ENCODE measurements around the gene TUBGCP2. TPM values are rescaled to one million over a fixed set of nuclear protein-coding genes. Genes with fewer than 3 reads are reported as not detected.

Gene TUBGCP2
- polyA plus RNA-seq, 1 donor (not counting 4 experiments of a cell fraction or from before 2014, with no cell fraction given) = 55.8 TPM

DNA sequence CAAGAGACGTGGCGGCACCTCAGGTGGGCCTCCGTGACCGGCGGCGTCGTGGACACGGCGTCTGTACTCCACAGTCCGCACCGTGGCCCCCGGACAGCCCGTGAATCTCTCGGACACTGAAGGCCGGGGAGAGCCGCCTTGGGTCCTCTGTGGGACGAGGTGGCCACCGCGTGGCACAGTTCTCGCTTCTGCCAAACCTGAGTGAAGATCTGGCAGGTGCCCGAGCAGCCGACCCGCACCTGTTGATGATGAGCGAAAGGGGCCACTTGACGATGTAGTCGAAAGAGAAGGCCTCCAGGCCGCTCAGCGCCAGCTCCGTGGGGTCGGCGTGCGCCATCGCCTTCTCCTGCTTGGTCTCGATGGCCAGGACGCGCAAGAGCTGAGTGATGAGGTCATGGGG, 23.5 kb downstream of the TUBGCP2 start:
- Histone ChIP-seq H3K79me2 (ENCODE audit: control insufficient read depth, insufficient read depth, low read length) (no peaks in the 10 kb centered on the region), H3K27ac (ENCODE audit: control insufficient read depth, insufficient read depth, low read length) (no peak overlapping the region), H3K36me3 (ENCODE audit: control insufficient read depth in 2 of 2, extremely low read depth in 1 of 2, insufficient read depth in 2 of 2, low read length in 2 of 2) (peaks cover 35 to 45% of the 10 kb centered on the region in 2 experiments), H4K20me1 (ENCODE audit: control insufficient read depth, extremely low read depth, insufficient read depth, low read length) (no peaks in the 10 kb centered on the region), H3K4me1 (ENCODE audit: control insufficient read depth, extremely low read depth, insufficient read depth, low read length) (no peaks in the 10 kb centered on the region), H2AFZ (ENCODE audit: control insufficient read depth, low read length) (no peak overlapping the region), H3K27me3 (ENCODE audit: control insufficient read depth, extremely low read depth, insufficient read depth, low read length) (no peaks in the 10 kb centered on the region), H3K9me1 (ENCODE audit: control insufficient read depth, extremely low read depth, insufficient read depth, low read length) (no peaks in the 10 kb centered on the region), H3K4me3 (ENCODE audit: control insufficient read depth in 2 of 3, extremely low read depth in 1 of 3, insufficient read depth in 2 of 3, low read depth in 1 of 3, low read length in 3 of 3) (no peak overlapping the region), H3K9ac (ENCODE audit: control insufficient read depth, extremely low read depth, insufficient read depth, low read length) (no peak overlapping the region), H3K9me3 (ENCODE audit: control insufficient read depth, low read depth, low read length) (no peaks in the 10 kb centered on the region), H3K4me2 (ENCODE audit: control insufficient read depth, extremely low read depth, insufficient read depth, low read depth, low read length) (no peak overlapping the region)
- dilution Hi-C loops (cut with MboI; ENCODE audit: extremely low pct_ligation_motif_present, low sequenced_read_pairs) = no loop called here
- FAIRE-seq = no peak
- no peak for TF ChIP-seq EZH2 (IDR thresholded peaks at IDR 0.05; ENCODE audit: low read length)
- TF ChIP-seq, protein P1, sequence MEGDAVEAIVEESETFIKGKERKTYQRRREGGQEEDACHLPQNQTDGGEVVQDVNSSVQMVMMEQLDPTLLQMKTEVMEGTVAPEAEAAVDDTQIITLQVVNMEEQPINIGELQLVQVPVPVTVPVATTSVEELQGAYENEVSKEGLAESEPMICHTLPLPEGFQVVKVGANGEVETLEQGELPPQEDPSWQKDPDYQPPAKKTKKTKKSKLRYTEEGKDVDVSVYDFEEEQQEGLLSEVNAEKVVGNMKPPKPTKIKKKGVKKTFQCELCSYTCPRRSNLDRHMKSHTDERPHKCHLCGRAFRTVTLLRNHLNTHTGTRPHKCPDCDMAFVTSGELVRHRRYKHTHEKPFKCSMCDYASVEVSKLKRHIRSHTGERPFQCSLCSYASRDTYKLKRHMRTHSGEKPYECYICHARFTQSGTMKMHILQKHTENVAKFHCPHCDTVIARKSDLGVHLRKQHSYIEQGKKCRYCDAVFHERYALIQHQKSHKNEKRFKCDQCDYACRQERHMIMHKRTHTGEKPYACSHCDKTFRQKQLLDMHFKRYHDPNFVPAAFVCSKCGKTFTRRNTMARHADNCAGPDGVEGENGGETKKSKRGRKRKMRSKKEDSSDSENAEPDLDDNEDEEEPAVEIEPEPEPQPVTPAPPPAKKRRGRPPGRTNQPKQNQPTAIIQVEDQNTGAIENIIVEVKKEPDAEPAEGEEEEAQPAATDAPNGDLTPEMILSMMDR (optimal IDR thresholded peaks at IDR 0.05 in 1 of 3, IDR thresholded peaks at IDR 0.05 in 1 of 3, conservative IDR thresholded peaks at IDR 0.05 in 1 of 3; ENCODE audit: extremely low read depth in 1 of 3, insufficient read depth in 2 of 3, low read length in 3 of 3) = no peak
- no peak for DNase-seq (ENCODE audit: low read depth, low spot score)

DNA sequence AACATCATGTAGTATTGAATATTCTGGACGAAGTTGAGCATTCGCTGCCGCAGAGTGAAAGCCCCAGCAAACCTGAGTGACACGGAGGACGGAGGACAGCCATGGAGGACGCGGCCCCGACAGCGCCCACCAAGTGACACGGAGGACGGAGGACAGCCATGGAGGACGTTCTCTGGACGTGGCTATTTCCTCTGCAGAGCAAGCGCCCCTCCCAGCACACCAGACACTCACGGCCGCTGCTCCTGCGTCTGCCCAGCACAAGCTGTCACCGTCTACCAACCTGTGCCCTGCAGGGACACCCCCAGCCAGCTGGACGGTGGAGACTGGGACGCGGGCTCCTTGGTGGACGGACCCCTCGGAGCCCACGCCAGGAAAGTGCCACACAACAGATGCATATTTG, 24.7 kb downstream of the TUBGCP2 start:
- no peak for TF ChIP-seq EZH2 (IDR thresholded peaks at IDR 0.05; ENCODE audit: low read length)
- TF ChIP-seq, protein P1 (optimal IDR thresholded peaks at IDR 0.05 in 1 of 3, IDR thresholded peaks at IDR 0.05 in 1 of 3, conservative IDR thresholded peaks at IDR 0.05 in 1 of 3; ENCODE audit: extremely low read depth in 1 of 3, insufficient read depth in 2 of 3, low read length in 3 of 3) = no peak
- Histone ChIP-seq H3K4me1 (ENCODE audit: control insufficient read depth, extremely low read depth, insufficient read depth, low read length) (peaks cover 6% of the 10 kb centered on the region), H4K20me1 (ENCODE audit: control insufficient read depth, extremely low read depth, insufficient read depth, low read length) (no peaks in the 10 kb centered on the region), H3K9me3 (ENCODE audit: control insufficient read depth, low read depth, low read length) (no peaks in the 10 kb centered on the region), H3K4me3 (ENCODE audit: control insufficient read depth in 2 of 3, extremely low read depth in 1 of 3, insufficient read depth in 2 of 3, low read depth in 1 of 3, low read length in 3 of 3) (no peak overlapping the region), H3K36me3 (ENCODE audit: control insufficient read depth in 2 of 2, extremely low read depth in 1 of 2, insufficient read depth in 2 of 2, low read length in 2 of 2) (peaks cover 30 to 44% of the 10 kb centered on the region in 2 experiments), H3K27ac (ENCODE audit: control insufficient read depth, insufficient read depth, low read length) (no peak overlapping the region), H3K4me2 (ENCODE audit: control insufficient read depth, extremely low read depth, insufficient read depth, low read depth, low read length) (no peak overlapping the region), H3K9me1 (ENCODE audit: control insufficient read depth, extremely low read depth, insufficient read depth, low read length) (no peaks in the 10 kb centered on the region), H3K27me3 (ENCODE audit: control insufficient read depth, extremely low read depth, insufficient read depth, low read length) (no peaks in the 10 kb centered on the region), H3K79me2 (ENCODE audit: control insufficient read depth, insufficient read depth, low read length) (no peaks in the 10 kb centered on the region), H2AFZ (ENCODE audit: control insufficient read depth, low read length) (no peak overlapping the region), H3K9ac (ENCODE audit: control insufficient read depth, extremely low read depth, insufficient read depth, low read length) (no peak overlapping the region)
- DNase-seq (ENCODE audit: low read depth, low spot score) = no peak
- dilution Hi-C loops (cut with MboI; ENCODE audit: extremely low pct_ligation_motif_present, low sequenced_read_pairs) = no loop called here
- FAIRE-seq = no peak

Data from keratinocyte (primary cell).